Neuronal stem cell (in vitro differentiated cells): ENCODE data around the gene MAPK7.

Experiments used
- DNase-seq: peaks from one replicate; pipeline ENCODE4 v3.0.0-alpha.2; 2013; ENCODE audit warnings: low spot score
- H2AFZ ChIP-seq: one replicate; pipeline ENCODE4 v1.6.1; 2013; ENCODE audit warnings: mild to moderate bottlenecking, low read length, inconsistent platforms
- H2AK5ac ChIP-seq: 2 replicates; pipeline ENCODE4 v1.6.1; 2013; ENCODE audit warnings: low read depth, mild to moderate bottlenecking, inconsistent platforms, low read length, moderate library complexity, mixed read lengths
- H2BK120ac ChIP-seq: 2 replicates; pipeline ENCODE4 v1.6.1; 2013; ENCODE audit warnings: low read depth, mild to moderate bottlenecking, inconsistent platforms, low read length, moderate library complexity, mixed read lengths
- H2BK12ac ChIP-seq: one replicate; pipeline ENCODE4 v1.6.1; 2013; ENCODE audit warnings: low read length, inconsistent platforms
- H2BK15ac ChIP-seq: 2 replicates; pipeline ENCODE4 v1.6.1; 2013; ENCODE audit warnings: mild to moderate bottlenecking, low read length, inconsistent platforms, mixed read lengths
- H2BK5ac ChIP-seq: one replicate; pipeline ENCODE4 v1.6.1; 2013; ENCODE audit warnings: inconsistent platforms, mild to moderate bottlenecking, low read length, moderate library complexity
- H3K14ac ChIP-seq: one replicate; pipeline ENCODE4 v1.6.1; 2013; ENCODE audit warnings: low read length, inconsistent platforms
- H3K18ac ChIP-seq: 2 replicates; pipeline ENCODE4 v1.6.1; 2013; ENCODE audit warnings: low read length, inconsistent platforms
- H3K23ac ChIP-seq: 2 replicates; pipeline ENCODE4 v1.6.1; 2013; ENCODE audit warnings: low read depth, mild to moderate bottlenecking, mixed read lengths, low read length, inconsistent platforms; ENCODE audit not compliant: poor library complexity
- H3K27ac ChIP-seq: replicated peaks from 3 replicates; pipeline ENCODE4 v1.5.1; 2013; ENCODE audit warnings: low read length, inconsistent platforms
- H3K27me3 ChIP-seq, 3 experiments: 2 replicates each; pipeline ENCODE4 v1.6.1; 2013; ENCODE audit warnings: low read length in 3 of 3, mild to moderate bottlenecking in 2 of 3, inconsistent platforms in 1 of 3, low read depth in 1 of 3, mixed read lengths in 1 of 3, moderate library complexity in 1 of 3; ENCODE audit not compliant: control insufficient read depth in 3 of 3, insufficient read depth in 3 of 3
- H3K36me3 ChIP-seq, 2 donors: replicated peaks in 1 of 2; 2 replicates each; pipeline ENCODE4 v1.6.1; 2013; ENCODE audit warnings: low read length in 2 of 2; ENCODE audit not compliant: control insufficient read depth in 2 of 2, insufficient read depth in 2 of 2
- H3K4ac ChIP-seq: 2 replicates; pipeline ENCODE4 v1.6.1; 2013; ENCODE audit warnings: inconsistent platforms, mild to moderate bottlenecking, low read length, moderate library complexity
- H3K4me1 ChIP-seq, 2 donors: 1 replicate in 1 of 2; 2 replicates in 1 of 2; pipeline ENCODE4 v1.6.1; 2013; ENCODE audit warnings: low read length in 2 of 2, low read depth in 1 of 2; ENCODE audit not compliant: control insufficient read depth in 2 of 2, insufficient read depth in 1 of 2
- H3K4me2 ChIP-seq: one replicate; pipeline ENCODE4 v1.6.1; 2013; ENCODE audit warnings: mild to moderate bottlenecking, low read length, inconsistent platforms; ENCODE audit not compliant: insufficient read depth, poor library complexity, severe bottlenecking
- H3K4me3 ChIP-seq, 2 donors: 2 replicates each; pipeline ENCODE4 v1.5.1; 2013; ENCODE audit warnings: low read length in 2 of 2, mild to moderate bottlenecking in 2 of 2, inconsistent platforms in 1 of 2, moderate library complexity in 1 of 2
- H3K79me1 ChIP-seq: one replicate; pipeline ENCODE4 v1.6.1; 2013; ENCODE audit warnings: low read depth, mild to moderate bottlenecking, inconsistent platforms, low read length, moderate library complexity
- H3K9ac ChIP-seq: one replicate; pipeline ENCODE4 v1.6.1; 2013; ENCODE audit warnings: mild to moderate bottlenecking, low read depth, low read length, inconsistent platforms; ENCODE audit not compliant: poor library complexity
- H3K9me3 ChIP-seq, 2 donors: replicated peaks in 1 of 2; 2 replicates each; pipeline versions ENCODE3 to v1.6.1; 2013; ENCODE audit warnings: low read length in 2 of 2, mild to moderate bottlenecking in 2 of 2, inconsistent platforms in 1 of 2, low read depth in 1 of 2, mixed read lengths in 1 of 2, moderate library complexity in 1 of 2; ENCODE audit not compliant: control insufficient read depth in 2 of 2, insufficient read depth in 1 of 2
- H4K8ac ChIP-seq: one replicate; pipeline ENCODE4 v1.6.1; 2013; ENCODE audit warnings: low read depth, mild to moderate bottlenecking, inconsistent platforms, low read length, moderate library complexity
- H4K91ac ChIP-seq: one replicate; pipeline ENCODE4 v1.6.1; 2013; ENCODE audit warnings: low read length, low read depth, mild to moderate bottlenecking, inconsistent platforms; ENCODE audit not compliant: poor library complexity
- WGBS, 2 donors: extraction: QIAGEN DNeasy Blood & Tissue Kit; methylation state at CpG; one replicate each; pipeline ENCODE4 v1.1.7; 2013; ENCODE audit warnings: missing lambda C conversion rate in 2 of 2, mixed read lengths in 1 of 2; ENCODE audit not compliant: insufficient read length in 2 of 2, insufficient replicate concordance in 1 of 2; ENCODE audit errors: extremely low coverage in 2 of 2; 5-methylcytosine and 5-hydroxymethylcytosine counted together

MAPK7 gene

DNA sequence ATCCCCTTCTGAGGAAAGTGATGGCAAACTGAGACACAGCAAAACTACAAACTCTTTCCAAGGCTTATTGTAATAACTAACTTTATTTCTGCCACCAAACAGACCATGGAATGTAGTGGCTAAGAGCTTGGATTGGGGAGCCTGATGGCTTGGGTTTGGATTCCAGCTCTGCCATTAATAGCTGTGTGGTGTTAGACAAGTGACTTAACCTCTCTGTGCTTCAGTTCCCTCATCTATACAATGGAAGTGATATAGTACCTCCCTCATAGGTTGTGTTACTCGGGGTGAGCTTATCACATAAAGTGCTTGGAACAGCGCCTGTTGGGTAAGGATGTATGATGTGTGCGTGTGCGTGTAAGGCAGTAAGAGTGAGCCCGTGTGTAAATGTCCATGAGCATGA is 26.8 kb downstream of the MAPK7 start:
- Histone ChIP-seq H3K9me3 (no peaks in the 10 kb centered on the region), H3K23ac (no peak overlapping the region), H2AFZ (no peak overlapping the region), H4K91ac (no peak overlapping the region), H2BK5ac (no peak overlapping the region), H3K4me2 (no peak overlapping the region), H3K18ac (no peak overlapping the region), H2AK5ac (no peak overlapping the region), H3K4ac (no peak overlapping the region), H4K8ac (no peak overlapping the region), H3K27ac (no peak overlapping the region), H3K4me1 (no peaks in the 10 kb centered on the region), H3K9ac (no peak overlapping the region), H2BK120ac (no peak overlapping the region), H3K27me3 (peaks cover 0 to 17% (median 0%) of the 10 kb centered on the region in 3 experiments), H3K79me1 (no peaks in the 10 kb centered on the region), H2BK12ac (no peak overlapping the region), H3K14ac (peak overlapping the region; percentile 2), H2BK15ac (no peak overlapping the region), H3K4me3 (no peak overlapping the region), H3K36me3 (no peaks in the 10 kb centered on the region)
- no peak for DNase-seq
- WGBS, 2 donors, result no CpG with 5 or more reads among the region's 5 CpGs

GRCh38 chr17:19407601-19408345 is 29.5 kb downstream of the MAPK7 start:
- Histone ChIP-seq H4K91ac (no peak overlapping the region), H3K79me1 (no peaks in the 10 kb centered on the region), H3K14ac (no peak overlapping the region), H3K4me1 (peaks cover 0 to 13% of the 10 kb centered on the region in 2 donors), H2BK5ac (no peak overlapping the region), H3K9ac (no peak overlapping the region), H3K4me3 (no peak overlapping the region), H4K8ac (no peak overlapping the region), H3K4ac (no peak overlapping the region), H2BK15ac (no peak overlapping the region), H3K36me3 (no peaks in the 10 kb centered on the region), H3K27ac (no peak overlapping the region), H2BK120ac (no peak overlapping the region), H2AFZ (no peak overlapping the region), H2AK5ac (peak overlapping the region; percentile 48), H3K18ac (no peak overlapping the region), H3K9me3 (no peaks in the 10 kb centered on the region), H2BK12ac (peak overlapping the region; percentile 14), H3K4me2 (no peak overlapping the region), H3K23ac (peak overlapping the region; percentile 53), H3K27me3 (peaks cover 0 to 22% (median 0%) of the 10 kb centered on the region in 3 experiments)
- no CpG with 5 or more reads among the region's 10 CpGs for WGBS, 2 donors
- DNase-seq, result no peak

- Histone ChIP-seq H3K4ac (no peak overlapping the region), H3K36me3 (no peaks in the 10 kb centered on the region), H2BK120ac (no peak overlapping the region), H3K27me3 (peaks cover 0 to 22% (median 0%) of the 10 kb centered on the region in 3 experiments), H3K4me2 (no peak overlapping the region), H3K27ac (no peak overlapping the region), H2AFZ (no peak overlapping the region), H3K18ac (no peak overlapping the region), H2AK5ac (no peak overlapping the region), H3K79me1 (no peaks in the 10 kb centered on the region), H4K91ac (no peak overlapping the region), H3K9me3 (no peaks in the 10 kb centered on the region), H3K14ac (no peak overlapping the region), H2BK12ac (no peak overlapping the region), H2BK15ac (no peak overlapping the region), H3K9ac (no peak overlapping the region), H3K4me3 (no peak overlapping the region), H4K8ac (no peak overlapping the region), H3K23ac (no peak overlapping the region), H2BK5ac (no peak overlapping the region), H3K4me1 (peaks cover 0 to 13% of the 10 kb centered on the region in 2 donors)
- no CpG with 5 or more reads among the region's 2 CpGs for WGBS, 2 donors
- DNase-seq, result no peak
Measured at GRCh38 chr17:19408346-19408710, 30.0 kb downstream of the MAPK7 start.

GRCh38 chr17:19409066-19409465 is 30.8 kb downstream of the MAPK7 start:
- Histone ChIP-seq H3K4me3 (no peak overlapping the region), H2BK12ac (no peak overlapping the region), H2BK120ac (no peak overlapping the region), H3K23ac (no peak overlapping the region), H3K4ac (no peak overlapping the region), H2AK5ac (no peak overlapping the region), H2BK5ac (no peak overlapping the region), H3K14ac (no peak overlapping the region), H3K79me1 (no peaks in the 10 kb centered on the region), H2AFZ (no peak overlapping the region), H3K4me1 (peaks cover 0 to 13% of the 10 kb centered on the region in 2 donors), H4K91ac (no peak overlapping the region), H3K4me2 (no peak overlapping the region), H3K18ac (no peak overlapping the region), H3K9me3 (no peaks in the 10 kb centered on the region), H3K27me3 (peaks cover 0 to 28% (median 0%) of the 10 kb centered on the region in 3 experiments), H2BK15ac (no peak overlapping the region), H3K36me3 (no peaks in the 10 kb centered on the region), H4K8ac (no peak overlapping the region), H3K27ac (no peak overlapping the region), H3K9ac (no peak overlapping the region)
- no peak for DNase-seq
- no CpG with 5 or more reads among the region's 3 CpGs for WGBS, 2 donors
